GM19395 (cell line): ENCODE measurements around the gene RNF213.
"Not testable (repeated sequence)": the region's sequence is repeated elsewhere in the genome, so short reads cannot be mapped to it uniquely, and the experiment has no call there.

Source experiments
- ATAC-seq: cut with Tn5 transposase; IDR thresholded peaks from one replicate; pipeline ENCODE4 v1.9.1; 2021; ENCODE audit warnings: mild to moderate bottlenecking, moderate library complexity; ENCODE audit not compliant: unreplicated experiment

The RNF213 gene

GRCh38 chr17:80223838-80224497, 36.7 kb upstream of the RNF213 start:
- no peak for ATAC-seq

GRCh38 chr17:80224683-80225082, 36.0 kb upstream of the RNF213 start:
- no peak for ATAC-seq

- ATAC-seq, result no peak
Measured at GRCh38 chr17:80225230-80225629, 35.4 kb upstream of the RNF213 start.

GRCh38 chr17:80227156-80227555, 33.5 kb upstream of the RNF213 start:
- ATAC-seq, result no peak

- ATAC-seq, result no peak
Measured at GRCh38 chr17:80227666-80228065, 33.0 kb upstream of the RNF213 start.

- ATAC-seq, result no peak
Measured at GRCh38 chr17:80228477-80228876, 32.2 kb upstream of the RNF213 start.

- no peak for ATAC-seq
Measured at GRCh38 chr17:80229011-80229410, 31.6 kb upstream of the RNF213 start.

GRCh38 chr17:80232438-80232837, 28.2 kb upstream of the RNF213 start:
- ATAC-seq, result no peak

- ATAC-seq, result no peak
Measured at GRCh38 chr17:80233202-80233601, 27.4 kb upstream of the RNF213 start.

- ATAC-seq, result no peak
Measured at GRCh38 chr17:80236911-80237310, 23.7 kb upstream of the RNF213 start.

GRCh38 chr17:80237386-80237785, 23.3 kb upstream of the RNF213 start:
- no peak for ATAC-seq

GRCh38 chr17:80242505-80242904, 18.1 kb upstream of the RNF213 start:
- no peak for ATAC-seq

- no peak for ATAC-seq
Measured at GRCh38 chr17:80243526-80244433, 16.9 kb upstream of the RNF213 start.

- not testable (repeated sequence) for ATAC-seq
Measured at GRCh38 chr17:80244448-80244847, 16.2 kb upstream of the RNF213 start.

- ATAC-seq, result no peak
Measured at GRCh38 chr17:80244871-80245509, 15.7 kb upstream of the RNF213 start.

- no peak for ATAC-seq
Measured at GRCh38 chr17:80245566-80246265, 14.9 kb upstream of the RNF213 start.

GRCh38 chr17:80246266-80246681, 14.4 kb upstream of the RNF213 start:
- no peak for ATAC-seq

- ATAC-seq, result no peak
Measured at GRCh38 chr17:80246726-80247125, 13.9 kb upstream of the RNF213 start.

- no peak for ATAC-seq
Measured at GRCh38 chr17:80247561-80247960, 13.1 kb upstream of the RNF213 start.

- ATAC-seq, result no peak
Measured at GRCh38 chr17:80248001-80248893, 12.4 kb upstream of the RNF213 start.
